Lung (tissue), 12 donors: ENCODE results near the gene CTSD. TPM values are rescaled to one million over a fixed set of nuclear protein-coding genes. Genes with fewer than 3 reads are reported as not detected.

Experiments used
- ATAC-seq: fragments of 200-7000 bp; cut with Tn5 transposase; one replicate; pipeline ENCODE4 v1.9.1; 2020; ENCODE audit warnings: moderate number of reproducible peaks; ENCODE audit not compliant: insufficient read depth, low FRiP score
- DNase-seq, 3 donors: peaks; one replicate each; pipeline ENCODE4 v3.0.0-alpha.2; 2013 to 2017
- H3K27ac ChIP-seq, 2 donors: one replicate each; pipeline ENCODE4 v1.5.1; 2013; ENCODE audit warnings: mild to moderate bottlenecking in 2 of 2, moderate library complexity in 2 of 2, control low read depth in 1 of 2, inconsistent platforms in 1 of 2, low read depth in 1 of 2, low read length in 1 of 2
- H3K27me3 ChIP-seq, 3 donors: one replicate each; pipeline ENCODE4 v1.5.1; 2013; ENCODE audit warnings: low read length in 2 of 3; ENCODE audit not compliant: control insufficient read depth in 3 of 3, insufficient read depth in 3 of 3
- H3K36me3 ChIP-seq, 4 donors: one replicate each; pipeline ENCODE4 v1.5.1; 2013; ENCODE audit warnings: low read length in 4 of 4, mild to moderate bottlenecking in 1 of 4, moderate library complexity in 1 of 4; ENCODE audit not compliant: control insufficient read depth in 4 of 4, insufficient read depth in 4 of 4
- H3K4me1 ChIP-seq, 5 donors: one replicate each; pipeline ENCODE4 v1.5.1; 2013; ENCODE audit warnings: low read length in 5 of 5, mild to moderate bottlenecking in 2 of 5, moderate library complexity in 1 of 5; ENCODE audit not compliant: control insufficient read depth in 5 of 5, insufficient read depth in 5 of 5
- H3K4me3 ChIP-seq: one replicate; pipeline ENCODE4 v1.5.1; 2013; ENCODE audit warnings: mild to moderate bottlenecking, control low read depth, moderate library complexity
- H3K9ac ChIP-seq, 2 donors: one replicate each; pipeline ENCODE4 v1.5.1; 2013; ENCODE audit warnings: low read length in 2 of 2, control low read depth in 1 of 2; ENCODE audit not compliant: insufficient read depth in 1 of 2
- H3K9me3 ChIP-seq, 4 donors: one replicate each; pipeline ENCODE4 v1.5.1; 2013; ENCODE audit warnings: low read length in 3 of 4, mild to moderate bottlenecking in 1 of 4, moderate library complexity in 1 of 4; ENCODE audit not compliant: control insufficient read depth in 4 of 4, insufficient read depth in 3 of 4
- WGBS, 2 donors: extraction: QIAGEN DNeasy Blood & Tissue Kit; methylation state at CpG; one replicate each; pipeline ENCODE4 v1.1.7; 2013; 5-methylcytosine and 5-hydroxymethylcytosine counted together
- polyA plus RNA-seq, 2 donors: library from polyadenylated mRNA; stranded (reverse); fragments of 200-250 nt; gene quantifications; one replicate each; pipeline ENCODE4 v1.2.1, GENCODE V29; 2013
- total RNA-seq, 2 donors: library from RNA; depleted of rRNA in 1 of 2; stranded (reverse); fragments of >200 nt in 1 of 2; gene quantifications; one replicate each; pipeline ENCODE4 v1.2.1, GENCODE V29; 2014 to 2021
- TF ChIP-seq, protein P1 (sequence below): IDR thresholded peaks from 2 replicates; pipeline ENCODE4 v1.5.1; 2012; ENCODE audit warnings: mild to moderate bottlenecking; ENCODE audit errors: control extremely low read depth, extremely low read depth
- donor health status: control.
- donor health status: control.
- donor health status: Bipolar disorder and iron deficiency.
- donor health status: healthy.
- donor health status: DM: yes; HTN: yes; CAD: no.

CTSD gene
- total and polyA plus RNA-seq, 4 donors: 388 to 2,177 (median 1,949) TPM

GRCh38 chr11:1782831-1783724 is 19.4 kb upstream of the CTSD start:
- 62 to 68% methylated on average over 20 of the region's 20 CpGs for WGBS, 2 donors
- no peak for DNase-seq
- H3K27ac ChIP-seq: peak overlapping the region in 1 of 2 donors; percentile 12
- H3K36me3 ChIP-seq: no peaks in the 10 kb centered on the region
- TF ChIP-seq, protein P1, sequence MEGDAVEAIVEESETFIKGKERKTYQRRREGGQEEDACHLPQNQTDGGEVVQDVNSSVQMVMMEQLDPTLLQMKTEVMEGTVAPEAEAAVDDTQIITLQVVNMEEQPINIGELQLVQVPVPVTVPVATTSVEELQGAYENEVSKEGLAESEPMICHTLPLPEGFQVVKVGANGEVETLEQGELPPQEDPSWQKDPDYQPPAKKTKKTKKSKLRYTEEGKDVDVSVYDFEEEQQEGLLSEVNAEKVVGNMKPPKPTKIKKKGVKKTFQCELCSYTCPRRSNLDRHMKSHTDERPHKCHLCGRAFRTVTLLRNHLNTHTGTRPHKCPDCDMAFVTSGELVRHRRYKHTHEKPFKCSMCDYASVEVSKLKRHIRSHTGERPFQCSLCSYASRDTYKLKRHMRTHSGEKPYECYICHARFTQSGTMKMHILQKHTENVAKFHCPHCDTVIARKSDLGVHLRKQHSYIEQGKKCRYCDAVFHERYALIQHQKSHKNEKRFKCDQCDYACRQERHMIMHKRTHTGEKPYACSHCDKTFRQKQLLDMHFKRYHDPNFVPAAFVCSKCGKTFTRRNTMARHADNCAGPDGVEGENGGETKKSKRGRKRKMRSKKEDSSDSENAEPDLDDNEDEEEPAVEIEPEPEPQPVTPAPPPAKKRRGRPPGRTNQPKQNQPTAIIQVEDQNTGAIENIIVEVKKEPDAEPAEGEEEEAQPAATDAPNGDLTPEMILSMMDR: no peak
- ATAC-seq: no peak
- H3K9ac ChIP-seq: no peak overlapping the region
- no peaks in the 10 kb centered on the region for H3K4me1 ChIP-seq
- no peak overlapping the region for H3K4me3 ChIP-seq
- peaks cover 0 to 3% (median 0%) of the 10 kb centered on the region in 3 donors for H3K27me3 ChIP-seq
- peaks cover 0 to 2% (median 0%) of the 10 kb centered on the region in 4 donors for H3K9me3 ChIP-seq

DNA sequence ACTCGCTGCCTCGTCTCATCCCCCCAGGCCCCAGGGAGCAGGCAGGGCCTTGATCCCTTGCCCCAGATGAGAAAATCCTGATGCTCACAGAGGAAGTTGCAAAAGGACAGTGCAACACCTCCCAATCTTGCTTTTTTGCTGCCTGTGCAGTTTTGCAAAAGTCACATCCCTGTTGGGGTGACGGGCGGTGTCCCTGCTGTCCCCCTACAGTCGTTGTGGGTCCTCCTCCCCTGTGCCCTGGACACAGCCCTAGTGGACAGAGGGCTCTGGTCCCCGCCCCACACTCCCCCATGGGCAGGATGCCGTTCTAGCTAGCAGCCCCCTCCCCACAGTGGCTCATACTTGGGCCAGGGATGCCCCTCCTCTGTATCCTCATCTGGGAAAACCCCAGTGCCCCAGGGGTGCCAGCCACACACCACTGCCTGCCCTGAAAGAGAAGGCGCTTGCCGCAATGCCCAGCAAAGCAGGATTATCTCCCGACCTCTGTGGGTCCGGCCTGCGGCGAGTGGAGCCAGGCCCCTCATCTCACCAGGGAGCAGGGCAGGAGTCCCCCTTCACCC is 18.4 kb upstream of the CTSD start:
- no peaks in the 10 kb centered on the region for H3K36me3 ChIP-seq
- no peaks in the 10 kb centered on the region for H3K4me1 ChIP-seq
- H3K9ac ChIP-seq: no peak overlapping the region
- TF ChIP-seq, protein P1: no peak
- no peak overlapping the region for H3K4me3 ChIP-seq
- peaks cover 0 to 3% (median 0%) of the 10 kb centered on the region in 3 donors for H3K27me3 ChIP-seq
- DNase-seq (no peak), ATAC-seq (no peak)
- 43 to 74% methylated on average over 12 to 13 of the region's 13 CpGs for WGBS, 2 donors
- H3K9me3 ChIP-seq: peaks cover 0 to 2% (median 0%) of the 10 kb centered on the region in 4 donors
- H3K27ac ChIP-seq: peak overlapping the region in 1 of 2 donors; percentile 12

- Histone ChIP-seq H3K9me3 (peaks cover 0 to 2% (median under 1%) of the 10 kb centered on the region in 4 donors), H3K27ac (peak overlapping the region in 1 of 2 donors; percentile 12), H3K9ac (no peak overlapping the region), H3K27me3 (peaks cover 0 to 3% (median 0%) of the 10 kb centered on the region in 3 donors), H3K4me3 (no peak overlapping the region), H3K36me3 (no peaks in the 10 kb centered on the region), H3K4me1 (no peaks in the 10 kb centered on the region)
- TF ChIP-seq, protein P1: no peak
- ATAC-seq: no peak
- DNase-seq: no peak
- 67 to 78% methylated on average over 7 to 9 of the region's 9 CpGs for WGBS, 2 donors
These were observed 17.9 kb upstream of the CTSD start for GRCh38 chr11:1781593-1781975.
